NCI-H2107 (cell line): ENCODE measurements around the gene SPANXN4.

Experiments used
- DNase-seq: peaks from one replicate; lab custom pipeline; 2025; lab: John Stamatoyannopoulos, UW

Gene SPANXN4, protein sequence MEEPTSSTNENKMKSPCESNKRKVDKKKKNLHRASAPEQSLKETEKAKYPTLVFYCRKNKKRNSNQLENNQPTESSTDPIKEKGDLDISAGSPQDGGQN

DNA sequence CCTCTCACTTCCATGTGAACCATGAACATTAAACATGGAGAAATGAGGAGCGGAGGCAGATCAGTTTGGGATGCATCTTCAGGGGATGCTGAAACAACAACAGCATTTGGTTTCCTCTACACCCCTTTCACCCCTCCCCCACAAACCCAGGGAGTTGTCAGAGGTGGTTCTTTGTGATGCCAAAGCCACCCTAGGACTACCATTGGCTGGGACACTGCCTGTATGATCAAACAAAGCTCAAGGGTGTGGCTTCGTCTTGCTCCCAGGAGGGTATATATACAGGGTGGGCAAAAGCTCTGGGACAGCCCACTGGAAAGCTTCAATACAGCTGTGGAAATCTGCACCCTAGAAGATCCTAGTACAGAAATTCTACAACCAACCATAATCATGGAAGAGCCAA lies at the start of gene SPANXN4:
TSS of gene SPANXN4 (plus strand) at position 301 of the 400 bp plus-strand sequence. CDS start at position 388, 87 bp downstream.
- no peak for DNase-seq

GRCh38 chrX:142977128-142977914 lies 48.4 kb upstream of the SPANXN4 start:
- DNase-seq, result no peak

DNA sequence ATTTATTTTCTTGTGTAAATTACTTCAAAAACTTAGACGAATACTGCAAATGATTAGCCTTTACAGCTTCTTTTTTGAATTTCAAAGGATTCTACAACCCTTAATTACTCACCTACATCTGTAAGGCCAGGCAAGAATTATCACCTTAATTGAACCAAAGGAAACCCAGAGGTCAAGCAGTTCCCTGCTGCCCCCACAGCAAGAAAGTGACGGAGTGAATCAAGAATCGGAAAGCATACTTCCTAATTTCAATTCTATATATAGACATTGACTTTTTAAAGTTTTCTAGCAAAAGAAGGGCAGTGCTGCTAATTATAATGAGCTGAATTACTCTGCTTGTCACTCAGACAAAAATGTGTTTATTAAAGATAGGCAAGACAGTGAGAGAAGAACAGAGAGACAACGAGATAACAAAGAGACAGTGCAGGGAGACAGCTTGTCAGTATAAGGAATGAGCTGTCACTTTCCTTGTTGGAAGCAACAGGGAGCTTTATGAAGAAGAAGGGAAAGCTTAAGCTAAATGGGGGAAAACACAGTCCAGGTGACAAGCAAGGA lies 47.5 kb upstream of the SPANXN4 start:
- no peak for DNase-seq

DNA sequence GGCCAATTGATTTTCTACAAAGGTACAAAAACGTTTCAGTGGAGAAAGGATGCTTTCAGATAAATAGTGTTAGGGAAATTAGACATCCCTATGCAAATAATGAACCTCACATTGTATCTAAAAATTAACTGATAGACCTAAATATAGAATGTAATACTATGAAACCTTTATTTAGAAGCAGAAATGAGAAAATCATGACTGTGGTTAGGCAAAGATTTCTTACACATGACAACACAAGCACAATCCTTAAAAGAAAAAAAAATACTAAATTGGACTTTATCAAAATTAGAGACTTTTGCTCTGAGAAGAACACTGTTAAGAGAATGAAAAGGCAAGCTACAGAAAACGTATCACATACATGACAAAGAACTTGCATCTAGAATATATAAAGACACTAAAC lies 43.0 kb upstream of the SPANXN4 start:
- DNase-seq, result no peak

DNA sequence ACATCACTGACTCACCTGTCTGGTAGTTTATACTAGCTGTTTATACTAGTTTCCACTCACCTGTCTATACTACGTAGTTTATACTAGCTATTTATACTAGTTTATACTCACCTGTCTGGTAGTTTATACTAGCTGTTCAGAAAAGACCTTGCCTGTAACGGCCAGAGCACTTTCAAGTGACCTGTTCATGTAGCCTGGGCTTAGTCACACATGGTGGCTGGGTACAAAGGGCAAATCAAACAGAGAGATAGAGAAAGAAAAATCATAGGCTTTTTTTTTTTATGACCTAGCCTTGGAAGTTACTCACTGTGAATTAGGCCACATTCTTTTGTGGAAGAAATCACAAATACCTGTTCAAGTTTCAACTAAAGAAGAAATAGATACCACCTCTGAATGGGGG lies 30.7 kb upstream of the SPANXN4 start:
- no peak for DNase-seq

GRCh38 chrX:142998447-142999198 lies 27.1 kb upstream of the SPANXN4 start:
- DNase-seq, result no peak

GRCh38 chrX:142999199-142999701 lies 26.5 kb upstream of the SPANXN4 start:
- no peak for DNase-seq

DNA sequence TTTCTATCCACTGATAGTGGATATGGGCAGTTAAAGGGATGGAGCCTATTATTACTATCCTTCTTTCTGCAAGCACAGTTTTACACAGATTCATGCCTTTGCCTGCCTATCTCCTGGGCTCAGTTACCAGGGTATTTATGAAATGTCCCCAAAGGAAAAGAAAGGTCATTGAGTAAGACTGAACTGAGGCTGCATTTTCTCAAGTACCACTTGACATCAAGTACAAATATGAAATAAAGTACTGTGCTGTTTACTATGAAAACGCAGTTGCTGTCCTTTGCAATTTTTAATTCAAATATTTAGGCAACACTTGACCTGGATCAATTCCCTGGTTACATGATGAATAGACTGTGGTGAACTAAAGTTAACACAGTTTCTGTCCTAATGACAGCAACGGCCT lies 23.5 kb upstream of the SPANXN4 start:
- no peak for DNase-seq

DNA sequence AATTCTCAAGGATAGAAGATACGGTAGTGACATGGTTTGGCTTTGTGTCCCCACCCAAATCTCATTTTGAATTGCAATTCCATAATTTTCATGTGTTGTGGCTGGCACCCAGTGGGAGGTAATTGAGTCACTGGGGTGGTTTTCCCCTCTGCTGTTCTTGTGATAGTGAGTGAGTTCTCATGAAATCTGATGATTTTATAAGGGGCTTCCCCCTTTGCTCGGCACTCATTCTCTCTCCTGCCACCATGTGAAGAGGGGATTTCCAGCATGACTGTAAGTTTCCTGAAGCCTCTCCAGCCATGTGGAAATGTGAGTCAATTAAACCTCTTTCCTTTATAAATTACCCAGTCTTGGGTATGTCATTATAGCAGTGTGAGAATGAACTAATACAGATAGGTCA lies 8.5 kb upstream of the SPANXN4 start:
- DNase-seq, result no peak

DNA sequence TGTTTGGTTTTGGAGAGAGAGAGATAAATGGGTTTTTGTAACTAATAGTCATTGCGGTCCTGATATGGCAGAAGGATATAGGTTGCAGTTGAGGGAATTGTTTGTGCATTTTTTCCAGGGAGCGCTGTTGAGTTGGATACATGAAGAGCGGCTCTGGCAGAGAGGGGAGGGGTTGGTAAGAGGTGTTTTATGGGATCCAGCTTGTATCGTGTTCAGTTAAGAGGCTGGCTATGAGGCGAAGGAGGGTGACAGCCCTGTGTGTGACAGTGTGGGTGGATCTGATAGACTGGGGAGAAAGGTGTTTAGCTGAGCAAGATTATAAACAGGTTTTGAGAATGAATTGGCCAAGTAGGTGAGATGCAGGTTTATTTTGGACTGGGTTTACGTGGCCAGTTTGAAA lies 1.5 kb downstream of the SPANXN4 start:
- DNase-seq, result no peak

GRCh38 chrX:143047511-143047910 lies 21.8 kb downstream of the SPANXN4 start:
- DNase-seq, result no peak

DNA sequence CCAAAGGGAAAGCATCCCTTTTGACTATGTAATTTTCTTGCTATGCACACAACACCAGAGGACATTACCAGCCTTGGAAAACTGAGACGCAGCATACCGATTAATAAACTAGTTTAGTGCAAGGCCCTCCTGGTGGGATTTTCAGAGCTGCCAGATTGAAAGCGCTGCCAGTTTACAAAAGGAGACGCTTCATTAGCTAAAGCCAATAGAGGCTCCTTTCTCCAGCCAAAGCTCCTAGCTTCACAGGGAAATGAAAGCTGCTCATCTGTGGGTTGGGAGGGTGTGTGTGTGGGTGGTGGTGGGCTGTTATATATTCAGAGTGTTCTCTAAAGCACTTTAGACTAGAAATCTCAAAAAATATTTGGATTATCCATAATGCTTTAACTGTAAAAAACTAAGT lies 32.4 kb downstream of the SPANXN4 start:
- no peak for DNase-seq

- no peak for DNase-seq
Measured at GRCh38 chrX:143081231-143081630, 55.5 kb downstream of the SPANXN4 start.

- DNase-seq, result no peak
Measured at GRCh38 chrX:143082537-143082936, 56.8 kb downstream of the SPANXN4 start.
